Superior temporal gyrus (tissue), 1 donor: ENCODE data around the gene PKD2.
"Not testable (repeated sequence)": the region's sequence is repeated elsewhere in the genome, so short reads cannot be mapped to it uniquely, and the experiment has no call there.

Experiments
- DNase-seq: peaks from one replicate; pipeline ENCODE4 v3.0.0-alpha.2; 2016; ENCODE audit errors: extremely low spot score

Gene PKD2

GRCh38 chr4:88070031-88070430 is 62.6 kb downstream of the PKD2 start:
- DNase-seq = no peak

GRCh38 chr4:88075336-88075735 is 67.9 kb downstream of the PKD2 start:
- no peak for DNase-seq

GRCh38 chr4:88077911-88078524 is 70.6 kb downstream of the PKD2 start:
- DNase-seq = no peak

- no peak for DNase-seq
Measured at GRCh38 chr4:88078579-88078978, 71.1 kb downstream of the PKD2 start.

GRCh38 chr4:88080626-88081025 is 73.2 kb downstream of the PKD2 start:
- no peak for DNase-seq

- DNase-seq = no peak
Measured at GRCh38 chr4:88087004-88087403, 79.6 kb downstream of the PKD2 start.

GRCh38 chr4:88090898-88091297 is 83.5 kb downstream of the PKD2 start:
- DNase-seq = no peak

GRCh38 chr4:88091378-88091777 is 83.9 kb downstream of the PKD2 start:
- no peak for DNase-seq

GRCh38 chr4:88093874-88094273 is 86.4 kb downstream of the PKD2 start:
- DNase-seq = no peak

GRCh38 chr4:88097301-88097700 is 89.9 kb downstream of the PKD2 start:
- DNase-seq = no peak

- DNase-seq = no peak
Measured at GRCh38 chr4:88097781-88098180, 90.3 kb downstream of the PKD2 start.

GRCh38 chr4:88098993-88099752 is 91.7 kb downstream of the PKD2 start:
- DNase-seq = no peak

GRCh38 chr4:88101165-88101564 is 93.7 kb downstream of the PKD2 start:
- no peak for DNase-seq

GRCh38 chr4:88102026-88102425 is 94.6 kb downstream of the PKD2 start:
- no peak for DNase-seq

- DNase-seq = no peak
Measured at GRCh38 chr4:88104902-88105610, 97.6 kb downstream of the PKD2 start.

GRCh38 chr4:88106205-88106604 is 98.8 kb downstream of the PKD2 start:
- DNase-seq = no peak

GRCh38 chr4:88107406-88108107 is 100.1 kb downstream of the PKD2 start:
- no peak for DNase-seq

- not testable (repeated sequence) for DNase-seq
Measured at GRCh38 chr4:88108108-88108465, 100.7 kb downstream of the PKD2 start.

GRCh38 chr4:88108747-88109122 is 101.3 kb downstream of the PKD2 start:
- DNase-seq = no peak

- DNase-seq = no peak
Measured at GRCh38 chr4:88109123-88109881, 101.9 kb downstream of the PKD2 start.

- DNase-seq = no peak
Measured at GRCh38 chr4:88110826-88111225, 103.4 kb downstream of the PKD2 start.

- DNase-seq = no peak
Measured at GRCh38 chr4:88112856-88113255, 105.4 kb downstream of the PKD2 start.
